Testis (tissue), 3 donors: ENCODE results near the gene ELFN2. TPM values are rescaled to one million over a fixed set of nuclear protein-coding genes. Genes with fewer than 3 reads are reported as not detected.

ENCODE experiments used
- DNase-seq: peaks from one replicate; pipeline ENCODE4 v3.0.0-alpha.2; 2019
- H3K27ac ChIP-seq, 2 donors: fragments of 200-600 bp; sonication (generic); one replicate each; pipeline ENCODE4 v1.5.1; 2019
- H3K27me3 ChIP-seq: fragments of 200-600 bp; sonication (generic); one replicate; pipeline ENCODE4 v1.5.1; 2019
- H3K36me3 ChIP-seq: fragments of 200-600 bp; sonication (generic); one replicate; pipeline ENCODE4 v1.5.1; 2017; ENCODE audit warnings: low read depth; ENCODE audit errors: missing control alignments
- H3K4me1 ChIP-seq: fragments of 200-600 bp; sonication (generic); one replicate; pipeline ENCODE4 v1.5.1; 2019
- H3K4me3 ChIP-seq, 2 donors: fragments of 200-600 bp; sonication (generic); one replicate each; pipeline ENCODE4 v1.5.1; 2017 to 2019
- H3K9me3 ChIP-seq: fragments of 200-600 bp; sonication (generic); one replicate; pipeline ENCODE4 v1.5.1; 2017
- CTCF ChIP-seq, 3 experiments: fragments of 450-650 bp in 2 of 3; fragments of 200-600 bp in 1 of 3; sonication (generic) in 1 of 3; IDR thresholded peaks; one replicate each; pipeline ENCODE4 v1.5.1; 2016 to 2019; ENCODE audit warnings: antibody characterized with exemption in 3 of 3, mild to moderate bottlenecking in 2 of 3, moderate library complexity in 1 of 3
- POLR2A ChIP-seq: fragments of 450-650 bp; IDR thresholded peaks from one replicate; pipeline ENCODE4 v1.6.1; 2017; ENCODE audit warnings: antibody characterized with exemption, mild to moderate bottlenecking, moderate library complexity
- WGBS, 2 donors: methylation state at CpG; one replicate each; pipeline ENCODE4 v1.1.5; 2018; 5-methylcytosine and 5-hydroxymethylcytosine counted together
- intact Hi-C: fragments of 100-400 bp; cut with DNase I; formaldehyde crosslinking; loops from one replicate; pipeline ENCODE4 v1.15.1; 2023; ENCODE audit warnings: low total_unique reads
- polyA plus RNA-seq: library from polyadenylated mRNA; stranded (reverse); fragments of 350-450 nt; fragmentation: Illumina TruSeq; extraction: RNeasy Lipid Tissue Mini Kit (QIAGEN cat#74804); gene quantifications from one replicate; pipeline ENCODE4 v1.2.3, GENCODE V29; 2014; ENCODE audit warnings: low read depth, low replicate concordance; ENCODE audit not compliant: insufficient read depth
- total RNA-seq, 2 donors: library from RNA; depleted of rRNA; stranded (reverse); fragments of >200 nt; gene quantifications; one replicate each; pipeline ENCODE4 v1.2.3, GENCODE V29; 2016

ELFN2 gene
- total and polyA plus RNA-seq, 3 donors from 2014 or later = 4.8 to 5.7 (median 5.3) TPM

GRCh38 chr22:37413546-37413945 lies 13.7 kb downstream of the ELFN2 start:
- H3K27me3 ChIP-seq = no peaks in the 10 kb centered on the region
- H3K4me3 ChIP-seq = no peak overlapping the region
- H3K4me1 ChIP-seq = no peaks in the 10 kb centered on the region
- intact Hi-C loops = no loop called here
- TF ChIP-seq POLR2A = no peak
- no peak for TF ChIP-seq CTCF (IDR thresholded peaks at IDR 0.05)
- H3K27ac ChIP-seq = no peak overlapping the region
- no peak for DNase-seq
- WGBS, 2 donors = 79 to 87% methylated on average over 4 of the region's 4 CpGs
- no peaks in the 10 kb centered on the region for H3K9me3 ChIP-seq
- H3K36me3 ChIP-seq = no peaks in the 10 kb centered on the region

- H3K27me3 ChIP-seq = no peaks in the 10 kb centered on the region
- no peak for TF ChIP-seq CTCF (IDR thresholded peaks at IDR 0.05)
- no peak for TF ChIP-seq POLR2A
- H3K4me1 ChIP-seq = no peaks in the 10 kb centered on the region
- H3K36me3 ChIP-seq = no peaks in the 10 kb centered on the region
- no peak overlapping the region for H3K4me3 ChIP-seq
- intact Hi-C loops = no loop called here
- no peak for DNase-seq
- 81% methylated on average over 9 to 16 of the region's 16 CpGs for WGBS, 2 donors
- H3K9me3 ChIP-seq = no peaks in the 10 kb centered on the region
- H3K27ac ChIP-seq = no peak overlapping the region
These were observed 14.6 kb downstream of the ELFN2 start for GRCh38 chr22:37412495-37413250.

- Histone ChIP-seq H3K4me3 (no peak overlapping the region), H3K27ac (no peak overlapping the region), H3K36me3 (no peaks in the 10 kb centered on the region), H3K27me3 (no peaks in the 10 kb centered on the region), H3K9me3 (no peaks in the 10 kb centered on the region), H3K4me1 (no peaks in the 10 kb centered on the region)
- no peak for DNase-seq
- TF ChIP-seq POLR2A (no peak), CTCF (IDR thresholded peaks at IDR 0.05) (no peak)
- intact Hi-C loops = no loop called here
- whole genome bisulfite sequencing, 2 donors = 90 to 91% methylated on average over 4 of the region's 4 CpGs
These were observed 15.6 kb downstream of the ELFN2 start for GRCh38 chr22:37411655-37412054.

GRCh38 chr22:37410174-37411055 lies 16.9 kb downstream of the ELFN2 start:
- no peaks in the 10 kb centered on the region for H3K4me1 ChIP-seq
- TF ChIP-seq POLR2A (no peak), CTCF (IDR thresholded peaks at IDR 0.05) (no peak)

More at GRCh38 chr22:37410174-37411055, 16.9 kb downstream of the ELFN2 start:
- no peak for DNase-seq
- intact Hi-C loops = no loop called here
- H3K36me3 ChIP-seq = no peaks in the 10 kb centered on the region
- no peaks in the 10 kb centered on the region for H3K9me3 ChIP-seq
- WGBS, 2 donors = 68 to 76% methylated on average over 19 to 32 of the region's 32 CpGs
- H3K27me3 ChIP-seq = no peaks in the 10 kb centered on the region
- no peak overlapping the region for H3K4me3 ChIP-seq
- no peak overlapping the region for H3K27ac ChIP-seq
